ENCODE results near the gene MPZL3.

- TF ChIP-seq CTCF (IDR thresholded peaks at IDR 0.05) (no peak), POLR2AphosphoS5 (IDR thresholded peaks at IDR 0.05) (no peak), EP300 (IDR thresholded peaks at IDR 0.05) (no peak)
Observed at GRCh38 chr11:118210323-118210722, 41.8 kb downstream of the MPZL3 start.
